ENCODE results near the gene YEATS2.

GRCh38 chr3:183687705-183688104, 9.9 kb upstream of the YEATS2 start:
- TF ChIP-seq, protein P1, sequence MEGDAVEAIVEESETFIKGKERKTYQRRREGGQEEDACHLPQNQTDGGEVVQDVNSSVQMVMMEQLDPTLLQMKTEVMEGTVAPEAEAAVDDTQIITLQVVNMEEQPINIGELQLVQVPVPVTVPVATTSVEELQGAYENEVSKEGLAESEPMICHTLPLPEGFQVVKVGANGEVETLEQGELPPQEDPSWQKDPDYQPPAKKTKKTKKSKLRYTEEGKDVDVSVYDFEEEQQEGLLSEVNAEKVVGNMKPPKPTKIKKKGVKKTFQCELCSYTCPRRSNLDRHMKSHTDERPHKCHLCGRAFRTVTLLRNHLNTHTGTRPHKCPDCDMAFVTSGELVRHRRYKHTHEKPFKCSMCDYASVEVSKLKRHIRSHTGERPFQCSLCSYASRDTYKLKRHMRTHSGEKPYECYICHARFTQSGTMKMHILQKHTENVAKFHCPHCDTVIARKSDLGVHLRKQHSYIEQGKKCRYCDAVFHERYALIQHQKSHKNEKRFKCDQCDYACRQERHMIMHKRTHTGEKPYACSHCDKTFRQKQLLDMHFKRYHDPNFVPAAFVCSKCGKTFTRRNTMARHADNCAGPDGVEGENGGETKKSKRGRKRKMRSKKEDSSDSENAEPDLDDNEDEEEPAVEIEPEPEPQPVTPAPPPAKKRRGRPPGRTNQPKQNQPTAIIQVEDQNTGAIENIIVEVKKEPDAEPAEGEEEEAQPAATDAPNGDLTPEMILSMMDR (IDR thresholded peaks at IDR 0.05) = no peak
- no peak for TF ChIP-seq POLR2A (IDR thresholded peaks at IDR 0.05)
